SK-N-SH treated with all-trans-retinoic acid at 6 μM for 48 hours (cell line): ENCODE data around the gene RFX7.

Experiments used
- ATAC-seq: fragments of 200-7000 bp; cut with Tn5 transposase; 3 replicates; pipeline ENCODE4 v1.9.1; 2020; ENCODE audit warnings: mild to moderate bottlenecking, moderate library complexity
- ARNTL ChIP-seq: fragments of 450-650 bp; formaldehyde crosslinking; IDR thresholded peaks from 2 replicates; pipeline ENCODE4 v1.5.0; 2020; ENCODE audit warnings: low read depth, mild to moderate bottlenecking, moderate library complexity, borderline replicate concordance
- BACH2 ChIP-seq: fragments of 250-450 bp; sonication (Bioruptor Pico); IDR thresholded peaks from 2 replicates; pipeline ENCODE4 v1.9.0; 2021; ENCODE audit warnings: mild to moderate bottlenecking, borderline replicate concordance
- CREB5 ChIP-seq: fragments of 250-450 bp; sonication (Bioruptor Pico); IDR thresholded peaks from 2 replicates; pipeline ENCODE4 v1.5.1; 2020; ENCODE audit warnings: low read depth, mild to moderate bottlenecking, moderate library complexity
- CSRNP3 ChIP-seq: fragments of 250-450 bp; sonication (Bioruptor Pico); IDR thresholded peaks from 2 replicates; pipeline ENCODE4 v1.5.1; 2021; ENCODE audit warnings: mild to moderate bottlenecking, moderate library complexity
- ESRRG ChIP-seq: fragments of 250-450 bp; sonication (Bioruptor Pico); IDR thresholded peaks from 2 replicates; pipeline ENCODE4 v1.6.1; 2021; ENCODE audit warnings: mild to moderate bottlenecking
- GLIS3 ChIP-seq: fragments of 250-450 bp; sonication (Bioruptor Pico); IDR thresholded peaks from 2 replicates; pipeline ENCODE4 v1.5.0; 2020; ENCODE audit warnings: mild to moderate bottlenecking, moderate library complexity
- ISL1 ChIP-seq: fragments of 250-450 bp; sonication (Bioruptor Pico); IDR thresholded peaks from 2 replicates; pipeline ENCODE4 v2.1.2; 2022; ENCODE audit warnings: mild to moderate bottlenecking, moderate library complexity
- OSR1 ChIP-seq: fragments of 250-450 bp; sonication (Bioruptor Pico); IDR thresholded peaks from 2 replicates; pipeline ENCODE4 v1.8.0; 2022; ENCODE audit warnings: moderate library complexity, mild to moderate bottlenecking, inconsistent platforms
- PPARA ChIP-seq: fragments of 250-450 bp; sonication (Bioruptor Pico); IDR thresholded peaks from 2 replicates; pipeline ENCODE4 v1.5.0; 2020; ENCODE audit warnings: mild to moderate bottlenecking, borderline replicate concordance
- RARB ChIP-seq: fragments of 250-450 bp; sonication (Bioruptor Pico); IDR thresholded peaks from 2 replicates; pipeline ENCODE4 v1.8.0; 2021; ENCODE audit warnings: mild to moderate bottlenecking, moderate library complexity
- SNAI2 ChIP-seq: fragments of 250-450 bp; sonication (Bioruptor Pico); IDR thresholded peaks from 2 replicates; pipeline ENCODE4 v1.5.0; 2020; ENCODE audit warnings: mild to moderate bottlenecking, moderate library complexity
- TCF4 ChIP-seq: fragments of 250-450 bp; sonication (Bioruptor Pico); IDR thresholded peaks from 2 replicates; pipeline ENCODE4 v1.8.0; 2021; ENCODE audit warnings: mild to moderate bottlenecking, moderate library complexity, borderline replicate concordance
- TOX ChIP-seq: fragments of 250-450 bp; sonication (Bioruptor Pico); IDR thresholded peaks from 2 replicates; pipeline ENCODE4 v1.8.0; 2021; ENCODE audit warnings: mild to moderate bottlenecking, moderate library complexity, borderline replicate concordance
- ZC3H10 ChIP-seq: fragments of 250-450 bp; sonication (Bioruptor Pico); IDR thresholded peaks from 2 replicates; pipeline ENCODE4 v1.5.1; 2021; ENCODE audit warnings: mild to moderate bottlenecking, moderate library complexity
- ZFP3 ChIP-seq: fragments of 250-450 bp; sonication (Bioruptor Pico); IDR thresholded peaks from 2 replicates; pipeline ENCODE4 v1.5.0; 2020; ENCODE audit warnings: mild to moderate bottlenecking, moderate library complexity
- ZFP30 ChIP-seq: fragments of 450-650 bp; formaldehyde crosslinking; IDR thresholded peaks from 2 replicates; pipeline ENCODE4 v1.5.0; 2022; ENCODE audit warnings: mild to moderate bottlenecking, moderate library complexity
- ZNF565 ChIP-seq: fragments of 450-650 bp; formaldehyde crosslinking; conservative IDR thresholded peaks from 2 replicates; pipeline ENCODE4 v1.5.0; 2020; ENCODE audit warnings: low read depth, mild to moderate bottlenecking, moderate library complexity

RFX7 gene

GRCh38 chr15:56042031-56042430, 201.6 kb downstream of the RFX7 start:
- TF ChIP-seq TOX (CRISPR knock-in tag) (no peak), RARB (CRISPR knock-in tag) (no peak), ESRRG (CRISPR knock-in tag) (no peak), ZFP3 (CRISPR knock-in tag) (no peak), CSRNP3 (CRISPR knock-in tag) (no peak), GLIS3 (no peak)

GRCh38 chr15:56040081-56041035, 203.3 kb downstream of the RFX7 start:
- TF ChIP-seq GLIS3 = no peak
- no peak for TF ChIP-seq RARB (CRISPR knock-in tag)
- TF ChIP-seq ZFP30 (CRISPR knock-in tag) = no peak
- TF ChIP-seq ZFP3 (CRISPR knock-in tag) = peak; percentile 60; the same call in 1 of the 2 replicates
- TF ChIP-seq TCF4 (CRISPR knock-in tag) = no peak
- TF ChIP-seq ISL1 (CRISPR knock-in tag) = peak; percentile 78
- TF ChIP-seq SNAI2 (CRISPR knock-in tag) = peak; percentile 68; the same call in 1 of the 2 replicates
- TF ChIP-seq ESRRG (CRISPR knock-in tag) = no peak
- TF ChIP-seq CREB5 (CRISPR knock-in tag) = peak; percentile 64
- peak; percentile 87 for ATAC-seq

More at GRCh38 chr15:56042031-56042430, 201.6 kb downstream of the RFX7 start:
- no peak for ATAC-seq

GRCh38 chr15:56038707-56039106, 205.0 kb downstream of the RFX7 start:
- no peak for ATAC-seq
- TF ChIP-seq BACH2 (CRISPR knock-in tag) = no peak
- no peak for TF ChIP-seq ZNF565
- no peak for TF ChIP-seq CSRNP3 (CRISPR knock-in tag)
- no peak for TF ChIP-seq TOX (CRISPR knock-in tag)
- TF ChIP-seq PPARA (CRISPR knock-in tag) = no peak
- TF ChIP-seq ZFP3 (CRISPR knock-in tag) = no peak
- TF ChIP-seq ZC3H10 (CRISPR knock-in tag) = no peak
- no peak for TF ChIP-seq OSR1 (CRISPR knock-in tag)
- TF ChIP-seq ZFP30 (CRISPR knock-in tag) = no peak
- no peak for TF ChIP-seq CREB5 (CRISPR knock-in tag)
- no peak for TF ChIP-seq ISL1 (CRISPR knock-in tag)
- TF ChIP-seq ARNTL = no peak
- no peak for TF ChIP-seq SNAI2 (CRISPR knock-in tag)
- TF ChIP-seq GLIS3 = no peak

GRCh38 chr15:56038015-56038414, 205.7 kb downstream of the RFX7 start:
- TF ChIP-seq RARB (CRISPR knock-in tag) = no peak
- no peak for TF ChIP-seq ZFP30 (CRISPR knock-in tag)
- peak; percentile 52 for TF ChIP-seq ISL1 (CRISPR knock-in tag)
- no peak for TF ChIP-seq OSR1 (CRISPR knock-in tag)
- no peak for TF ChIP-seq TCF4 (CRISPR knock-in tag)
- TF ChIP-seq, all 23 proteins: peak for 1
- no peak; the same call in 2 of the 3 replicates for ATAC-seq
